TTC549 (cell line): ENCODE data around the gene MSX1.

Experiments used
- FAIRE-seq: peaks from 2 replicates; lab custom pipeline; 2012; peaks lifted over from hg19 to GRCh38; lab: Jason Lieb, UNC

The MSX1 gene

DNA sequence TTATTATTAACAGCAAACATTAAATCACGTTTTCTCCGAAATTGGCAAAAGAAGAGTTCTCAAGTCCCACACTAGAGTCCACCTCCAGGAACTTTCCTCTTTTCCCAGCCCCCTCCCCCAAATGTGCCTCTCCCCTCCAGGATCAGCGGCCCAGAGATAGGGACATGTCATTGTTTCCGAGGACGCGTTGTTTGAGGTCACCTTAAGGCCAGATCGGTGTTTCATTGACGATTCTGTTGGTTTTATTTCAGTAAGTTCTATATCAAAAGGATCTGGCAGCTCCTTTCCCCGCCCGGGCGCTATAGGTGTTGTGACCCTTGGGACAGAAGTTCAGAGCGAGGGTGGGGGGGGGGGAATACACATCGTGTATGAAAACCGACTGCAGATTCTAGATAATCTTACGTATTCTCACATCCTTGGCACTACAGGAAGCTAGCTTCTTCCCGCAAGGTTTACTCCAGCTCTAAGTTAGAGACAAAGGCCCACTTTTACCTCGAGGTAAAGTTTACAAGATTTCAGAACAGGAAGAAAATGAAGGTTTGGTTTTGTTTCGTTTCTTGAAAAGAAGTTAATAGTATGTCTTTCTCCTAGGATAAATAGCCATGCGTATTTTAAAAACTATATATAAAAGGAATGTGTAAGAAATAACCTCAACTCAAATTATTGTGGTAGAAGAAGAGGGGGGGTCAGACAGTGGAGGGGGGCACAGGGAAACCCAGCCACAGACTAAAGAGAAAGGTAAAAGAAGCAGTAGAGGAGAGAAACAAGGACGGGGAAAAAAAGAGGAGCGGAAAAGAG, 739 bp upstream of the MSX1 start:
- FAIRE-seq: no peak

DNA sequence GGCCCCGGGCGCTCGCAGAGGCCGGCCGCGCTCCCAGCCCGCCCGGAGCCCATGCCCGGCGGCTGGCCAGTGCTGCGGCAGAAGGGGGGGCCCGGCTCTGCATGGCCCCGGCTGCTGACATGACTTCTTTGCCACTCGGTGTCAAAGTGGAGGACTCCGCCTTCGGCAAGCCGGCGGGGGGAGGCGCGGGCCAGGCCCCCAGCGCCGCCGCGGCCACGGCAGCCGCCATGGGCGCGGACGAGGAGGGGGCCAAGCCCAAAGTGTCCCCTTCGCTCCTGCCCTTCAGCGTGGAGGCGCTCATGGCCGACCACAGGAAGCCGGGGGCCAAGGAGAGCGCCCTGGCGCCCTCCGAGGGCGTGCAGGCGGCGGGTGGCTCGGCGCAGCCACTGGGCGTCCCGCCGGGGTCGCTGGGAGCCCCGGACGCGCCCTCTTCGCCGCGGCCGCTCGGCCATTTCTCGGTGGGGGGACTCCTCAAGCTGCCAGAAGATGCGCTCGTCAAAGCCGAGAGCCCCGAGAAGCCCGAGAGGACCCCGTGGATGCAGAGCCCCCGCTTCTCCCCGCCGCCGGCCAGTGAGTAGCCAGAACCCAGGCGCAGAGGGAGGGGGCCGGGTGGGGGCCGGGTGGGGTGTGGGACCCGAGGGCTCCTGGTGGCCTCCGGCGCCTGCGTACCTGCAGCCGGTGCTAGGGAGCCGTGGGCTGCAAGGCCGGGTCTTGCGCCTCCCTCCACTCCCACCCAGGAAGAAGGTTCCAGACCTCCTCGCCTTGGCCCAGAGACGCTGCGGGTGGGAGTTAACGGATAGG, 534 bp downstream of the MSX1 start:
- no peak for FAIRE-seq

DNA sequence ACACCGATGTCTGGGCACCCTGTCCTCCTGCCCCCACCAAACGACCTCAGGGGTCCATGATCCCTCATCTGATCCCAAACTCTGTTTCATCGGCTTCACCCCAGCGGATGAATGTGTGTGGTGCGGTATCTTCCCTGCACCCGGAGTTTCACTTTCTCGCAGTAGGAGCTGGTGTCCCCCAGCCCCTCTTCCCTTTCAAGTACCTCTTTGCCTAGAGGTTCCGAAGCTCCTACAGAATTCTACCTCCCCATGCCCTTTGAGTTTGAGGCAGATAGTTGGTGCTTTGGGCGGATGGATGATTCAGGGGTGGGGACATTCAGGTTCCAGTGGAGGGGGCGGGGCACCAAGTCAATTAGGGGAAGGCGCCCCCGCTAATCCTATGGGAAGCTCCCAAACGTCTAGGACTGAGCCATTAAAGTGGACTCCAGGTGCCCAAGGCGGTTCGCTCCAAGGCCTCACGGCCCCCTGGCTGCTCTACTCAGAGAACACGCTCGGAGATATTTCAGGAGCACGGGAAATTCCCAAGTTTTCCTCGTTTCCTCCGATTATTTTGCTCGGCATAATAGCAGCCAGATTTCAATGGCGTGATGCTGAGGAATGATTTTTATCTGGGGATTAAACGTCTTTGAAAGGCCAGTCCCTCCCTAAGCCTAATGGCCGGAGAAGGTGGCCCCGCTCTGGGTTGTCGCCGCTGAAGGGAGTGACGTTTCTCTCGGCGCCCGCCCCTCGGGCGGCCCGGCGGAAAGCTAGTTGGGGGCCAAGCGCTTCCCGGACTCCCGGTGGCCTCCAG, 1.3 kb downstream of the MSX1 start:
- FAIRE-seq: no peak

- no peak for FAIRE-seq
These were observed 2.0 kb downstream of the MSX1 start for GRCh38 chr4:4861390-4862018.

- no peak for FAIRE-seq
These were observed 2.6 kb downstream of the MSX1 start for GRCh38 chr4:4862071-4862551.

GRCh38 chr4:4862665-4863482, 3.4 kb downstream of the MSX1 start:
- no peak for FAIRE-seq

GRCh38 chr4:4864443-4864939, 5.0 kb downstream of the MSX1 start:
- FAIRE-seq: no peak

GRCh38 chr4:4864940-4865704, 5.7 kb downstream of the MSX1 start:
- FAIRE-seq: no peak

- FAIRE-seq: no peak
These were observed 6.2 kb downstream of the MSX1 start for GRCh38 chr4:4865705-4866123.

GRCh38 chr4:4866124-4866865, 6.8 kb downstream of the MSX1 start:
- no peak for FAIRE-seq

DNA sequence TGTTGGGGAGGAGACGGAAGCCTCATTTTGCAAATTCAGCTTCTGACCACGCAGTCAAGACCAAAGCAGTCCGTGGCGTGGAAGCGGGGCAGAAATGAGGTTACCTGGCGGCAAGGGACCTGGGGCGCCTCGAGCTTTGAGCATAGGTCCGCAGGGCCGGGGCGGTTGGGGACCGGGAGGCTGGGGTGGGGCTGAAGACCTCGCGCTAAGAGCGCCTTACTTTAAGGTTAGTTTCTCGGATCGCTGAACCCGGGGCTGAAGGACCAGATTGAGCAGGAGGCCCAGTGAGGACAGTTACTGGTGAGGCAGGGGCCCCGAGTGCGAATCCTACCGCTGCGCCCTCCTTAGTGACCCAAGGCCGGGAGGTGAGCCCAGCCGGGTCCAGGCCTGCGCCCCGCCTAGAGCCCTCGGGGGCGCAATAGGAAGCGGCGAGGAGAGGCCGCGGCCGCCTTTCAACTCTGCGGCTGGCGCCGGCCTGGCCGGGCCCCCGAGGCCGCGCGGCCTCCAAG, 7.5 kb downstream of the MSX1 start:
- FAIRE-seq: no peak

DNA sequence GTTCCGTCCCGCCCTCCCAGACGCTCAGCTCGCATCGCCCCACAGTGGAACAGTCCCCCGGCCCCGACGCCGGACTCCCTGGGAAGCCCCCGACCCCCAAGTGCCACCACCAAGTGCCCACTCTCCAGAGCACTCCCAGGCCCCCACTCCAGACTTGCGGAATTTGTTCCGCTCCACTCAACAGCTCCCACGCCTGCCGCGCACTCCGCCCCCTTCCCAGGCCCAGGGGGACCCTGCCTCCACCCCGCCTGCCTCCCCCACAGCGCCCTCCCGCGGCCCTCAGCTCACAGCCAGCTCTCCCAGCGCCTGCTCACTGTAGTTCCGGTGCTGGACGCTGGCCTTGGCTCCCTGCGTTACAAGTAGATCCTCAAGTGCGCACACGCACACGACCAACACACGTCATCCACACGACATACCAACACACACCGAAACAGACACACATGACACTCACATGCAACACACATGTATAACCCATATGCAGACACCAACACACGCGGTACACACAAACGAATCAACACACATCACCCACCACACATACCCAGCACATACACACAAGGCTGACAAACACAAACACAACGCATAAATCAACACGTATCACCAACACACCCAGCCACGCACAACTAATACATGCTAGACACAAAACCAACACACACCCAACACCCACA, 8.0 kb downstream of the MSX1 start:
- FAIRE-seq: no peak

DNA sequence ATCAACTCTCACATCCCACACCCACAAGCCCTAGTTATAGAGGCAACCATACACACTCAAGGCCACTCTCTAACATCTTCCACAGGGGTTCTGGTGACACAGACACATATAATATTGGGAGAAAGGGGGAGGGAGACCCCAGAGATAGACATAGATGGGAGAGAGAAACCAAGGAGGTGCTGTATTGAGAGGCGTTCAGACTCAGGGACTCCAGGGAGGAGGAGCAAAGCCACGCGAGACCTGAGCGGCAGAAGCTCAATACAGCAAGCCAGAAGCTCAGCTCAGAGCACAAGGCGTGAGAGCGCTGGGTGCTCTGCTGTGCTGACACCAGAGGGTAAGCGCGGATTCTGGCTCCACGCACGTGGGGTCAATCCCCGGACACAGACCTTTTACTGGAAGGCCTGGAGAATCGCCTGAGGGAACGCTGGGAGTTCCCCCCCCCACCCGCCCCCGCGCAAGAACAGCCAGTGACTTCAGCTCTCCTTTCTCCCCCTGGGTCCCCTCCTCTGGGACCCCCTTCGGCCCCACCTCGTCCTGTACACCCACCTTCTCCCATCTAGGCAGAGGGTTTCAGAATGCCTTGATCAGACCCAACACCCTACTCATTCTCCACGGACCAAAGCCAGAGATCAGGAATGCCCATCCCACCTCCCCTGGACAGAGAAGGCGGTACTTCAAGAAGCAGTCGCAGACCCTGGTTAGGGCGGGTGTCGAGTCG, 8.7 kb downstream of the MSX1 start:
- FAIRE-seq: no peak

GRCh38 chr4:4868758-4869723, 9.6 kb downstream of the MSX1 start:
- no peak for FAIRE-seq

DNA sequence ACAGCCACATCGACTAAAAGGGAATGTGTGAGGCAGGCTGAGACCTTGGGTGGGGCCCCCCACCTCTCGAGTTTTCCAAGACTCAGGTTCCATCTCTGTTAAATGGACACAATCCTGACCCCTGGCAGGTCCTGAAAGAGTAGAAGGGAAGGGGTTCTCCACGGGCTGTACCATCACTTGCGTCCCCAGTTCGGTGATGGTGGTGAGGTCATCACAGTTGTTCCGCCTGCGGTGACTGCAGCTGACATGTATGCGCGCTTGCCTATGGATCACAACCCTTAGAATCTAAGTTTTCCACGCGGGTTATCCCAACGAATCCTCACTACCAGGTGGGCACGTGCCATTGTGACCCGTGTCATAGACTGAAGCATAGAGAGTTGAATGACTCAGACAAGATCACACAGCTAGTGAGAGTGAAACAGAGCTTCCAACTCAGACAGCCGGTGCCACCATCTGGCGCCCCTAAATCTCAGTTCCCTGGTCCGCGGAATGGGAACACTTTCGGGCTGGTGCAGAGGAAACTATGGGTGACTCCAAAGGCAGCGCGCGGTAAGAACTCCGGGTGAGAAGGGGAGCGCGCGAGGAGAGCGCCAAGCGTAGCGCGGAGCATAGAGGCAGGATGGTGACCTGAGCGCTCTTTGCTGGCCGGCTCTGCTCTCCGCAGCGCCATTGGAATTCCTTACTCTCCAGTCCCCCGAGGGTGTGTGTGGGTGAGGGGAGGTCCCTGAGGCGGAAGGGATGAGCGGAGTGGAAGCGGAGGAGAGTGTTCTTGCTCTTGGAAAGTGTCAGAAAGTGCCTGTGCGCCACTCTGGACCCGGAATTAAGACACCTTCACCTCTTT, 10.5 kb downstream of the MSX1 start:
- no peak for FAIRE-seq
